ENCODE results near the gene NDEL1.

- no peak for TF ChIP-seq POLR2A (IDR thresholded peaks at IDR 0.05)
- TF ChIP-seq CTCF (IDR thresholded peaks at IDR 0.05) = no peak
- TF ChIP-seq POLR2AphosphoS5 (IDR thresholded peaks at IDR 0.05) = no peak
Measured at GRCh38 chr17:8421571-8421970, 14.1 kb upstream of the NDEL1 start.

Measured in suprapubic skin (tissue), 4 donors.